Activated CD4-positive, alpha-beta T cell treated with anti-CD3 and anti-CD28 coated beads, Interleukin-2, amount 10 ng/mL, durations not matched to agents 7 days and 5 days (primary cell): ENCODE data around the gene BRAF. TPM values are rescaled to one million over a fixed set of nuclear protein-coding genes. Genes with fewer than 3 reads are reported as not detected.
A peak's percentile ranks its signal among the peaks of the same experiment; 100 is the strongest.

ENCODE experiments used
- CTCF ChIA-PET: fragments of 350-600 bp; sonication (Branson Sonifier 250); formaldehyde crosslinking; loops from one replicate; lab custom pipeline; 2021; ENCODE audit warnings: antibody characterized with exemption; lab: Charles Lee
- POLR2A ChIA-PET: fragments of 350-600 bp; sonication (Branson Sonifier 250); formaldehyde crosslinking; loops from one replicate; lab custom pipeline; 2021; ENCODE audit warnings: antibody characterized with exemption; lab: Charles Lee
- DNase-seq: peaks from one replicate; pipeline ENCODE4 v3.0.0-alpha.2; 2020
- H3K27ac Mint-ChIP-seq: one replicate; pipeline ENCODE4 v1.8.0; 2021; ENCODE audit warnings: mild to moderate bottlenecking, moderate library complexity, mixed read lengths
- H3K27me3 Mint-ChIP-seq: one replicate; pipeline ENCODE4 v1.8.0; 2021; ENCODE audit warnings: mixed read lengths
- H3K36me3 Mint-ChIP-seq: one replicate; pipeline ENCODE4 v1.8.0; 2021; ENCODE audit warnings: low read depth, mixed read lengths
- H3K4me1 Mint-ChIP-seq: one replicate; pipeline ENCODE4 v1.8.0; 2021; ENCODE audit warnings: mixed read lengths
- H3K4me3 Mint-ChIP-seq: one replicate; pipeline ENCODE4 v1.8.0; 2021; ENCODE audit warnings: mild to moderate bottlenecking, moderate library complexity, mixed read lengths
- H3K9me3 Mint-ChIP-seq: one replicate; pipeline ENCODE4 v1.8.0; 2021; ENCODE audit warnings: mixed read lengths
- total RNA-seq, 2 experiments: library from RNA; stranded (reverse); gene quantifications; one replicate each; pipeline ENCODE4 v1.2.3, GENCODE V29; 2021

Gene BRAF
- total RNA-seq, 2 experiments from 2014 or later = 25.6 to 34.1 TPM

- Mint-ChIP-seq H3K27me3 (no peaks in the 10 kb centered on the region), H3K9me3 (no peaks in the 10 kb centered on the region), H3K4me3 (no peak overlapping the region), H3K36me3 (peaks cover 15% of the 10 kb centered on the region), H3K27ac (no peak overlapping the region), H3K4me1 (peaks cover 8% of the 10 kb centered on the region)
- ChIA-PET POLR2A (no interaction called here), CTCF (interaction anchor here (1.2 to 1.4 kb wide), 3 partner anchors 9 to 38 kb away, joined by 3 to 4 read pairs (median 4); no protein-coding TSS in a partner anchor)
- DNase-seq = no peak
Observed at GRCh38 chr7:140691376-140692045, 233.2 kb downstream of the BRAF start.

- Mint-ChIP-seq H3K4me3 (no peak overlapping the region), H3K36me3 (peaks cover 18% of the 10 kb centered on the region), H3K27me3 (no peaks in the 10 kb centered on the region), H3K9me3 (no peaks in the 10 kb centered on the region), H3K27ac (no peak overlapping the region), H3K4me1 (no peaks in the 10 kb centered on the region)
- ChIA-PET POLR2A (no interaction called here), CTCF (no interaction called here)
- DNase-seq = no peak
Observed at GRCh38 chr7:140689199-140690152, 235.3 kb downstream of the BRAF start.

- Mint-ChIP-seq H3K36me3 (peaks cover 23% of the 10 kb centered on the region), H3K27me3 (no peaks in the 10 kb centered on the region), H3K9me3 (no peaks in the 10 kb centered on the region), H3K27ac (no peak overlapping the region), H3K4me1 (no peaks in the 10 kb centered on the region), H3K4me3 (no peak overlapping the region)
- POLR2A ChIA-PET = no interaction called here
- CTCF ChIA-PET = no interaction called here
- DNase-seq = no peak
Observed at GRCh38 chr7:140688341-140688740, 236.4 kb downstream of the BRAF start.

GRCh38 chr7:140686921-140687320 lies 237.8 kb downstream of the BRAF start:
- Mint-ChIP-seq H3K27ac (no peak overlapping the region), H3K36me3 (peaks cover 27% of the 10 kb centered on the region), H3K27me3 (no peaks in the 10 kb centered on the region), H3K4me1 (no peaks in the 10 kb centered on the region), H3K9me3 (no peaks in the 10 kb centered on the region), H3K4me3 (no peak overlapping the region)
- ChIA-PET POLR2A (no interaction called here), CTCF (interaction anchor here (1.4 kb wide), 1 partner anchor 12 kb away, joined by 4 read pairs; no protein-coding TSS in a partner anchor)
- DNase-seq = no peak

- ChIA-PET POLR2A (interaction anchor here (0.6 kb wide), 1 partner anchor 155 kb away, joined by 3 read pairs; no protein-coding TSS in a partner anchor), CTCF (interaction anchor here (0.6 to 1.8 kb wide), 4 partner anchors 11 to 490 kb away, joined by 3 to 5 read pairs (median 3); no protein-coding TSS in a partner anchor)
- H3K9me3 Mint-ChIP-seq = no peaks in the 10 kb centered on the region
- no peaks in the 10 kb centered on the region for H3K4me1 Mint-ChIP-seq
- no peaks in the 10 kb centered on the region for H3K27me3 Mint-ChIP-seq
- H3K4me3 Mint-ChIP-seq = no peak overlapping the region
- no peak overlapping the region for H3K27ac Mint-ChIP-seq
- no peak for DNase-seq
- peaks cover 32% of the 10 kb centered on the region for H3K36me3 Mint-ChIP-seq
Observed at GRCh38 chr7:140685407-140686087, 239.2 kb downstream of the BRAF start.

GRCh38 chr7:140684066-140684950 lies 240.4 kb downstream of the BRAF start:
- peak overlapping the region; percentile 22 for H3K27ac Mint-ChIP-seq
- H3K9me3 Mint-ChIP-seq = no peaks in the 10 kb centered on the region
- peaks cover 37% of the 10 kb centered on the region for H3K36me3 Mint-ChIP-seq
- CTCF ChIA-PET = interaction anchor here (0.6 to 1.8 kb wide), 2 partner anchors 10 to 42 kb away, joined by 3 to 5 read pairs; no protein-coding TSS in a partner anchor
- H3K27me3 Mint-ChIP-seq = no peaks in the 10 kb centered on the region
- no peak overlapping the region for H3K4me3 Mint-ChIP-seq
- no peak for DNase-seq
- POLR2A ChIA-PET = no interaction called here
- H3K4me1 Mint-ChIP-seq = no peaks in the 10 kb centered on the region

- Mint-ChIP-seq H3K4me1 (no peaks in the 10 kb centered on the region), H3K27me3 (no peaks in the 10 kb centered on the region), H3K9me3 (no peaks in the 10 kb centered on the region), H3K27ac (no peak overlapping the region), H3K36me3 (peaks cover 38% of the 10 kb centered on the region), H3K4me3 (no peak overlapping the region)
- ChIA-PET CTCF (interaction anchor here (1.0 to 1.8 kb wide), 3 partner anchors 9 to 31 kb away, joined by 3 to 5 read pairs (median 3); no protein-coding TSS in a partner anchor), POLR2A (no interaction called here)
- no peak for DNase-seq
Observed at GRCh38 chr7:140683657-140684056, 241.1 kb downstream of the BRAF start.

- DNase-seq = no peak
- Mint-ChIP-seq H3K9me3 (no peaks in the 10 kb centered on the region), H3K36me3 (peaks cover 37% of the 10 kb centered on the region), H3K27me3 (no peaks in the 10 kb centered on the region), H3K4me3 (no peak overlapping the region), H3K27ac (no peak overlapping the region), H3K4me1 (no peaks in the 10 kb centered on the region)
- ChIA-PET CTCF (no interaction called here), POLR2A (no interaction called here)
Observed at GRCh38 chr7:140681766-140682165, 243.0 kb downstream of the BRAF start.

- H3K36me3 Mint-ChIP-seq = peaks cover 40% of the 10 kb centered on the region
- CTCF ChIA-PET = interaction anchor here (1.0 kb wide), 1 partner anchor 74 kb away, joined by 3 read pairs; no protein-coding TSS in a partner anchor
Observed at GRCh38 chr7:140680886-140681285, 243.8 kb downstream of the BRAF start.

GRCh38 chr7:140679186-140679585 lies 245.5 kb downstream of the BRAF start:
- no peak for DNase-seq
- Mint-ChIP-seq H3K36me3 (peaks cover 36% of the 10 kb centered on the region), H3K9me3 (no peaks in the 10 kb centered on the region), H3K27ac (no peak overlapping the region), H3K4me3 (no peak overlapping the region), H3K27me3 (no peaks in the 10 kb centered on the region), H3K4me1 (peaks cover 21% of the 10 kb centered on the region)
- POLR2A ChIA-PET = no interaction called here
- CTCF ChIA-PET = interaction anchor here (0.6 to 0.7 kb wide), 2 partner anchors 56 to 265 kb away, joined by 3 read pairs; no protein-coding TSS in a partner anchor

More at GRCh38 chr7:140680886-140681285, 243.8 kb downstream of the BRAF start:
- no peak for DNase-seq
- H3K27ac Mint-ChIP-seq = no peak overlapping the region
- no peaks in the 10 kb centered on the region for H3K9me3 Mint-ChIP-seq
- no peaks in the 10 kb centered on the region for H3K27me3 Mint-ChIP-seq
- H3K4me1 Mint-ChIP-seq = peaks cover 6% of the 10 kb centered on the region
- H3K4me3 Mint-ChIP-seq = no peak overlapping the region
- POLR2A ChIA-PET = no interaction called here

GRCh38 chr7:140678816-140679130 lies 246.0 kb downstream of the BRAF start:
- ChIA-PET POLR2A (no interaction called here), CTCF (interaction anchor here (0.6 kb wide), 1 partner anchor 56 kb away, joined by 3 read pairs; no protein-coding TSS in a partner anchor)
- Mint-ChIP-seq H3K4me1 (peaks cover 25% of the 10 kb centered on the region), H3K27ac (no peak overlapping the region), H3K27me3 (no peaks in the 10 kb centered on the region), H3K4me3 (no peak overlapping the region), H3K9me3 (no peaks in the 10 kb centered on the region), H3K36me3 (peaks cover 35% of the 10 kb centered on the region)
- no peak for DNase-seq
